HG03025 (cell line): Measurements from ENCODE around the gene TBR1.

Experiments used
- ATAC-seq: cut with Tn5 transposase; IDR thresholded peaks from one replicate; pipeline ENCODE4 v1.9.1; 2021; ENCODE audit warnings: mild to moderate bottlenecking, moderate library complexity; ENCODE audit not compliant: unreplicated experiment, low FRiP score

Gene TBR1

GRCh38 chr2:161414042-161415033, 1.8 kb upstream of the TBR1 start:
- peak; percentile 36 for ATAC-seq

DNA sequence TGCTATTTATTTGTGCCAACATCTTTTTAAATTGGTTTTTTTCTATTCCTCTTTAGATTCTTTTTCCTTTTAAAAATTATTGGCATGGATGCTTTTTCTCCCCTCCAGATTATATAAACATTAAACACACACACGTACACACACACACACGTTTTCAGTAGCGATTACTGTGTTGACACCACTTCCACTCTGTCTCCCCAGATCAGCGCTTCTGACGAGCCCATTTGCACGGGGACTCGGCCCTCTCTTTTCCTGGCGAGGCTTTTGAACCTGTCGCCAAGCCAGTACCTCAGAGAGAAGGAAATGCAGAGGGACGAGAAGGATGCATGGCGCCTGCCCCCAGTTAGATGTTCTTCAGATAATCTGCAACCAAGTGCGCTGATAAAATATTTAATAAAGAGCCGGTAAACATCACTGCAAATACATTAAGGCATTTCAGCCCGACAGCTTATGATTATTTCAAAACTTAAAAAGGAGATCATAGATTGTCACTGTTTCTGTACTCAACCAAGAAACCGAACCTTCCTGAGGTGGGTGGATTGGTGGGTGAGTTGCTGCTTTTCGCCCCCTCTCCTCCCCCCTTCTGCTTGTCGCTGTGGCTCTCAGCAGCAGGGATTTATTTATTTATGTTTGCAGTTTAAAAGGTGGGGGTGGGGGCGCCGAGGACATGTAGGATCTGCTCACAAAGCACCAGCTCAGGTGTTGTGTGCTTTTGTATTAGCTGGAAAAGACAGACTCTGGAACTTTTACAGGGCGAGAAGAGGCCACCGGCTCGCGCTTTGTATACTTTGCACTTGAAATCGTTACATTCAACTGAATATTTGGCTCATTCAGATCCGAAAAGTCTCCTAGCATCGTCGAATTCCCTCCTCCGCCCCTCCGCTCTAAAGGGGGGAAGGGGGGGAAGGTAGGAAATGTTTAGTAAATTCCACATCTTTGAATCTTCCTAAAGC, 787 bp upstream of the TBR1 start:
- ATAC-seq, result peak; percentile 30

GRCh38 chr2:161416708-161417437, 776 bp downstream of the TBR1 start:
- ATAC-seq, result no peak

DNA sequence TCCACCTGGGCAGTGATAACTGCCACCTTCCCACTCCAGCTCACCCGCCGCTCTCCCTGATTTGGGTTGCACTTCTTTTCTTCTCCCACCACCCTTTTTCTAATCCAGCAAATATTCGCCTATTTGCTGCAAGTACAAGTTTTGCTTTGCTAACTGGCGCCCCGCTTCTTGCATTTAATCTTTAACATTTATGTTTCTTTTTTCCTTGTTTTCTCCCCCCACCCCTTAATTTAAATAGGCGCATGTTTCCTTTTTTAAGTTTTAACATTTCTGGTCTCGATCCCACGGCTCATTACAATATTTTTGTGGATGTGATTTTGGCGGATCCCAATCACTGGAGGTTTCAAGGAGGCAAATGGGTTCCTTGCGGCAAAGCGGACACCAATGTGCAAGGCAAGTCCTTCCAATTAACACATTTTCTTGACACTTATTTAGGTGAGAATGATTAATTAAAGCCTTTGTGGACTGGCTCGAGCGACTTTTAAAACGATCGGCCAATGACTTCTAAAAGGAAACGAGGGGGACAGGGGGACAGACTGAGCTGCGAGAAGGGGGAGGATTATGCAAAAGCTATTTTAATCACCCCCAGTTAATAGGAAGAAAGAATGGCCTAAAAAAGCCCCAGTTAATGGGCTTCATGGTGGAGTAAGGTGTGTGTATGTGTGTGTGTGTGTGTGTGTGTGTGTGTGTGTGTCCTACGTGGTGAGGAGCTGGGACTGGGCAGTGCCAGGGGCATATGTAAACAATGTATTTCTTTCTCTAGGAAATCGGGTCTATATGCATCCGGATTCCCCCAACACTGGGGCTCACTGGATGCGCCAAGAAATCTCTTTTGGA, 1.6 kb downstream of the TBR1 start:
- ATAC-seq, result no peak

DNA sequence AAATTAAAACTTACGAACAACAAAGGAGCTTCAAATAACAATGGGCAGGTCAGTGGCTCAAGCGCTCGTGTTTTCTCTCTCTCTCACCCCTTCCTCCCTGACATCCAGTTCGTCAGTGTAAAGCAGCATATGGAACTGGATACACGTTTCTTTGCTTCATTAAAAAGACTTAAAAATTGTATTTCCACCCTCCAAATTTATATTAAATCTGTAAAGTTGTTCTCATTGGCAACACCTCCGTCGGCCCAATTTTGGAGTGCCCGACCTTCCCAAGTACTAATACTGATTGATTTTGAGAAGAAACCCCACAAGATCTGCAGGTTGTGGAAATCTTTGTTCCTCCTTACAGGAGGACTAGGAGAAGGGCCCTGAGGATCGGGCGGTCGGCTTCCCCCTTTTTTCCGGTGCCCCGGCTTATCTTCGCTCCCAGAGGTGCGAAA, 2.2 kb downstream of the TBR1 start:
- no peak for ATAC-seq

GRCh38 chr2:161418715-161419637, 2.9 kb downstream of the TBR1 start:
- no peak for ATAC-seq

DNA sequence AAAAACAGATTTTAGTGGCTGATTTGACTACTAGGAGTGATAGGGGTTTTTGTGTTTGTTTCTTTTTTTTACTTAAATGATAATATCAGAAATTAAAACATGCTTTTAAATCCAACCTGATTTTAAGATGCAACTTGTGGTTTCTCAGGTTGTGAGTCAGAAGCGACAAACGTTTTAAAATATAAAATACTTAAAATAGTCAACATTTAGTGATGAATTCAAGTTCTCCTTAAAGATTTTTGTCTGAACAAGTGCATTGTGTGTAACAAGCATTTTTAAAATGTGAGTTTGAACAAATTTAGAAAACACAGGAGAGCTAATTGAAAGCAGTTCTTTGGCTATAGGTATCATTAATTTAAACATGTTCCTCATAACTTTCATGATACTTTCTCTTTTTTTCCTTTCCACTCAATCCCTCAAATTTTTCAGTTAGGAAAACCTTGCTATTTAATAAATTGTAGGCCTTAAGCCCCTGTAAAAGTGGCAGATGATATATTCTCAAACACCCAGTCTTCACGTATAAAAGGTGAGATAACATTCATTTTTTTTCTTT, 3.6 kb downstream of the TBR1 start:
- no peak for ATAC-seq

DNA sequence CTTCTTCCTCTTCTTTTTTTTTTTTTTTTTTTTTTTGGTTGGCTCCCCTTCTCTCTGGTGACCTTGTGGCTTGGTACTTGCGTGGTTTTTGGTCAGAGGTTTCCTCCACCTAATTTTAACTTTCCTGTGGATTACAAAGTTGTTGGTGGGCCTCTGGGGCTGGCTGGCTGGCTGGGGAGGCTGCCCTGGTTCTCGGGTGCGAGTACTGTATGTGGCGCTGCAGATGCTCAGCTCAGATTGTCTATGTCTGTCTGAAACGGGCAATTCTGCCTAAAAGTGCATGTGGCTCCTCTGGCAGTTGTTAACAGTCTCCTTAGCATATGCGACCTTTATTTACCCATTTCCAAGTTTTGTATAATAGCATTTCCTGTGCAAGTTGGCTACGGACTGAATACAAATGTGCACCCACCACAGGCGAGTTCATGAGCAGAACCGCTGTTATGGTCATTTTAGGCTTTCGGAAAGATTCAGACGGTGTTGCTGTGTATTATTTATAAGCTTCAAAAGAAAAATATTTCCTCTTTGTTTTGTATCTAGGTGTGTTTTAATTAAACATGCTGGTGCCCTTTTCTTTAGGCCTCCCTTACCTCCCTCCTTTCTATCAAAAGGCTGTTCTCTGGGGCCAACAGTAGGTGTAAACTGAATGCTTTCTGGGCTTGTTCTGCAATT, 4.4 kb downstream of the TBR1 start:
- no peak for ATAC-seq

GRCh38 chr2:161421686-161422085, 5.6 kb downstream of the TBR1 start:
- no peak for ATAC-seq

- no peak for ATAC-seq
Observed at GRCh38 chr2:161422816-161423403, 6.8 kb downstream of the TBR1 start.

- ATAC-seq, result no peak
Observed at GRCh38 chr2:161423421-161424393, 7.6 kb downstream of the TBR1 start.

DNA sequence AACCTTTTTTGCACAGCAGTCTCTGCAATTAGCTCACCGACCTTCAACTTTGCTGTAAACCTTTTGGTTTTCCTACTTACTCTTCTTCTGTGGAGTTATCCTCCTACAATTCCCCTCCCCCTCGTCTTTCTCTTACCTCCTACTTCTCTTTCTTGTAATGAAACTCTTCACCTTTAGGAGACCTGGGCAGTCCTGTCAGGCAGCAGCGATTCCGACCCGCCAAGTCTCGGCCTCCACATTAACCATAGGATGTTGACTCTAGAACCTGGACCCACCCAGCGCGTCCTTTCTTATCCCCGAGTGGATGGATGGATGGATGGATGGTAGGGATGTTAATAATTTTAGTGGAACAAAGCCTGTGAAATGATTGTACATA, 8.3 kb downstream of the TBR1 start:
- no peak for ATAC-seq

GRCh38 chr2:161424891-161425727, 9.0 kb downstream of the TBR1 start:
- ATAC-seq, result no peak

- no peak for ATAC-seq
Observed at GRCh38 chr2:161425728-161426454, 9.8 kb downstream of the TBR1 start.
